H9 (cell line): ENCODE data around the gene RXYLT1. TPM values are rescaled to one million over a fixed set of nuclear protein-coding genes. Genes with fewer than 3 reads are reported as not detected.

Experiments
- DNase-seq: peaks from one replicate; pipeline ENCODE4 v3.0.0-alpha.2; 2017
- H2AFZ ChIP-seq: one replicate; pipeline ENCODE4 v1.6.1; 2013; ENCODE audit warnings: mild to moderate bottlenecking, low read length, control low read depth, moderate library complexity
- H2AK5ac ChIP-seq: 2 replicates; pipeline ENCODE4 v1.6.1; 2013; ENCODE audit warnings: low read length, control low read depth, mixed read lengths; ENCODE audit not compliant: insufficient read length
- H2BK120ac ChIP-seq: one replicate; pipeline ENCODE4 v1.6.1; 2013; ENCODE audit warnings: low read depth, mild to moderate bottlenecking, low read length, control low read depth, inconsistent platforms; ENCODE audit not compliant: poor library complexity, severe bottlenecking
- H2BK12ac ChIP-seq: 2 replicates; pipeline ENCODE4 v1.6.1; 2013; ENCODE audit warnings: low read length, control low read depth, mixed read lengths, low read depth; ENCODE audit not compliant: insufficient read length
- H2BK15ac ChIP-seq: 2 replicates; pipeline ENCODE4 v1.6.1; 2013; ENCODE audit warnings: low read depth, low read length, control low read depth
- H2BK20ac ChIP-seq: one replicate; pipeline ENCODE4 v1.6.1; 2013; ENCODE audit warnings: low read depth, mild to moderate bottlenecking, low read length, control low read depth, inconsistent platforms; ENCODE audit not compliant: poor library complexity, severe bottlenecking
- H2BK5ac ChIP-seq: 2 replicates; pipeline ENCODE4 v1.6.1; 2013; ENCODE audit warnings: low read length, control low read depth, mixed read lengths; ENCODE audit not compliant: insufficient read length
- H3K14ac ChIP-seq: 2 replicates; pipeline ENCODE4 v1.6.1; 2013; ENCODE audit warnings: low read length, control low read depth; ENCODE audit not compliant: insufficient read depth
- H3K18ac ChIP-seq: 2 replicates; pipeline ENCODE4 v1.6.1; 2013; ENCODE audit warnings: low read depth, mild to moderate bottlenecking, mixed read lengths, low read length, control low read depth; ENCODE audit not compliant: insufficient read length
- H3K23ac ChIP-seq: 2 replicates; pipeline ENCODE4 v1.6.1; 2013; ENCODE audit warnings: low read length, control low read depth, mixed read lengths, low read depth; ENCODE audit not compliant: insufficient read length
- H3K23me2 ChIP-seq: 2 replicates; pipeline ENCODE4 v1.6.1; 2013; ENCODE audit warnings: low read depth, mild to moderate bottlenecking, mixed read lengths, low read length, control low read depth; ENCODE audit not compliant: insufficient read length, poor library complexity, severe bottlenecking
- H3K27ac ChIP-seq: 2 replicates; pipeline ENCODE4 v1.5.1; 2013; ENCODE audit warnings: low read length, control low read depth, mixed read lengths, low read depth; ENCODE audit not compliant: insufficient read length
- H3K27me3 ChIP-seq: 2 replicates; pipeline ENCODE4 v1.6.1; 2013; ENCODE audit warnings: low read length, control low read depth, inconsistent platforms; ENCODE audit not compliant: insufficient read depth
- H3K4ac ChIP-seq: 2 replicates; pipeline ENCODE4 v1.6.1; 2013; ENCODE audit warnings: low read depth, mild to moderate bottlenecking, control low read depth, inconsistent platforms, low read length, moderate library complexity
- H3K4me1 ChIP-seq: 2 replicates; pipeline ENCODE4 v1.6.1; 2013; ENCODE audit warnings: low read length, control low read depth, inconsistent platforms; ENCODE audit not compliant: insufficient read depth
- H3K4me2 ChIP-seq: 2 replicates; pipeline ENCODE4 v1.6.1; 2013; ENCODE audit warnings: low read length, control low read depth, mixed read lengths; ENCODE audit not compliant: insufficient read length, insufficient read depth
- H3K56ac ChIP-seq: 2 replicates; pipeline ENCODE4 v1.6.1; 2013; ENCODE audit warnings: low read depth, mild to moderate bottlenecking, mixed read lengths, low read length, control low read depth; ENCODE audit not compliant: insufficient read length
- H3K79me1 ChIP-seq: 2 replicates; pipeline ENCODE4 v1.6.1; 2013; ENCODE audit warnings: low read depth, mild to moderate bottlenecking, moderate library complexity, low read length, control low read depth, inconsistent platforms; ENCODE audit not compliant: insufficient read depth, poor library complexity, severe bottlenecking
- H3K79me2 ChIP-seq: 2 replicates; pipeline ENCODE4 v1.6.1; 2013; ENCODE audit warnings: low read length, control low read depth, inconsistent platforms; ENCODE audit not compliant: insufficient read depth
- H3K9ac ChIP-seq: 2 replicates; pipeline ENCODE4 v1.6.1; 2013; ENCODE audit warnings: low read length, control low read depth, mixed read lengths; ENCODE audit not compliant: insufficient read length; ENCODE audit errors: extremely low read depth
- H3K9me3 ChIP-seq: one replicate; pipeline ENCODE4 v1.6.1; 2013; ENCODE audit warnings: low read depth, low read length, inconsistent platforms; ENCODE audit not compliant: control insufficient read depth
- H3T11ph ChIP-seq: one replicate; pipeline ENCODE4 v1.6.1; 2013; ENCODE audit warnings: mild to moderate bottlenecking, low read length, control low read depth, inconsistent platforms
- H4K20me1 ChIP-seq: one replicate; pipeline ENCODE4 v1.6.1; 2013; ENCODE audit not compliant: control insufficient read depth, insufficient read length, insufficient read depth
- H4K5ac ChIP-seq: 2 replicates; pipeline ENCODE4 v1.6.1; 2013; ENCODE audit warnings: low read depth, mild to moderate bottlenecking, mixed read lengths, low read length, control low read depth; ENCODE audit not compliant: insufficient read length
- H4K8ac ChIP-seq: replicated peaks from 2 replicates; pipeline ENCODE4 v1.6.1; 2013; ENCODE audit warnings: low read length, control low read depth, mixed read lengths, low read depth; ENCODE audit not compliant: insufficient read length
- H4K91ac ChIP-seq: 2 replicates; pipeline ENCODE4 v1.6.1; 2013; ENCODE audit warnings: low read depth, mild to moderate bottlenecking, moderate library complexity, mixed read lengths, low read length, control low read depth; ENCODE audit not compliant: insufficient read length
- H3K27ac Mint-ChIP-seq, 3 experiments: 2 replicates in 2 of 3; 3 replicates in 1 of 3; pipeline ENCODE4 v1.8.0; 2020 to 2021; ENCODE audit warnings: mixed read lengths in 3 of 3, mild to moderate bottlenecking in 1 of 3, moderate library complexity in 1 of 3
- H3K27me3 Mint-ChIP-seq: 2 replicates; pipeline ENCODE4 v1.8.0; 2021; ENCODE audit warnings: low read depth, mild to moderate bottlenecking, moderate library complexity, mixed read lengths
- H3K36me3 Mint-ChIP-seq, 3 experiments: 2 replicates in 2 of 3; 3 replicates in 1 of 3; pipeline ENCODE4 v1.8.0; 2020 to 2021; ENCODE audit warnings: low read depth in 3 of 3, mixed read lengths in 3 of 3; ENCODE audit not compliant: insufficient read depth in 1 of 3
- H3K4me1 Mint-ChIP-seq, 2 experiments: 2 replicates each; pipeline ENCODE4 v1.8.0; 2020; ENCODE audit warnings: mixed read lengths in 2 of 2
- H3K4me3 Mint-ChIP-seq, 2 experiments: 2 replicates in 1 of 2; 3 replicates in 1 of 2; pipeline ENCODE4 v1.8.0; 2020 to 2021; ENCODE audit warnings: mild to moderate bottlenecking in 2 of 2, mixed read lengths in 2 of 2, moderate library complexity in 1 of 2
- H3K9me3 Mint-ChIP-seq, 2 experiments: 2 replicates in 1 of 2; 3 replicates in 1 of 2; pipeline ENCODE4 v1.8.0; 2020; ENCODE audit warnings: mild to moderate bottlenecking in 2 of 2, mixed read lengths in 2 of 2, moderate library complexity in 1 of 2
- CTCF ChIP-seq: fragments of 200-600 bp; sonication (generic); conservative IDR thresholded peaks from 3 replicates; pipeline ENCODE4 v1.8.0; 2021; ENCODE audit warnings: antibody characterized with exemption, mild to moderate bottlenecking
- WGBS: extraction: QIAGEN DNeasy Blood & Tissue Kit; methylation state at CpG from one replicate; pipeline ENCODE4 v1.1.7; 2013; ENCODE audit warnings: missing lambda C conversion rate, low lambda C conversion rate, mixed read lengths; ENCODE audit not compliant: insufficient read length; ENCODE audit errors: extremely low coverage; 5-methylcytosine and 5-hydroxymethylcytosine counted together
- total RNA-seq: library from RNA; stranded (reverse); gene quantifications from 2 replicates; pipeline ENCODE4 v1.2.1, GENCODE V29; 2021

Gene RXYLT1
- total RNA-seq, 1 experiment from 2014 or later, result 10.1 TPM

GRCh38 chr12:63823040-63823439 lies 43.3 kb downstream of the RXYLT1 start:
- H3K4me1 ChIP-seq, result no peaks in the 10 kb centered on the region
- H3K56ac ChIP-seq, result no peak overlapping the region
- no peak overlapping the region for H3T11ph ChIP-seq
- no peak overlapping the region for H3K4me3 Mint-ChIP-seq
- no peak overlapping the region for H3K9ac ChIP-seq
- H3K18ac ChIP-seq, result no peak overlapping the region
- no peak overlapping the region for H2AK5ac ChIP-seq
- H3K4me2 ChIP-seq, result no peak overlapping the region
- no peak overlapping the region for H2BK12ac ChIP-seq
- H3K27me3 ChIP-seq, result no peaks in the 10 kb centered on the region
- no peak overlapping the region for H3K4ac ChIP-seq
- no peaks in the 10 kb centered on the region for H3K4me1 Mint-ChIP-seq
- no peaks in the 10 kb centered on the region for H3K79me2 ChIP-seq
- WGBS, result no CpG with 5 or more reads among the region's 6 CpGs
- H3K27ac Mint-ChIP-seq, result no peak overlapping the region
- H3K27ac ChIP-seq, result no peak overlapping the region
- no peak overlapping the region for H2BK120ac ChIP-seq
- TF ChIP-seq CTCF, result no peak
- H3K9me3 Mint-ChIP-seq, result no peaks in the 10 kb centered on the region; a peak in 1 of 5 replicates
- H4K5ac ChIP-seq, result no peak overlapping the region
- H4K91ac ChIP-seq, result no peak overlapping the region
- H2BK5ac ChIP-seq, result no peak overlapping the region
- H3K23ac ChIP-seq, result no peak overlapping the region
- no peak overlapping the region for H2BK15ac ChIP-seq
- no peak for DNase-seq
- no peaks in the 10 kb centered on the region for H3K23me2 ChIP-seq
- H3K27me3 Mint-ChIP-seq, result no peaks in the 10 kb centered on the region
- H4K8ac ChIP-seq, result no peak overlapping the region
- no peaks in the 10 kb centered on the region for H3K9me3 ChIP-seq
- no peaks in the 10 kb centered on the region for H3K79me1 ChIP-seq
- H3K36me3 Mint-ChIP-seq, result 0 out of 7 replicates have a peak, but pooled peaks cover 0 to 3% (median 0%) of the 10 kb centered on the region in 3 experiments
- no peak overlapping the region for H2BK20ac ChIP-seq
- no peak overlapping the region for H2AFZ ChIP-seq
- no peaks in the 10 kb centered on the region for H4K20me1 ChIP-seq
- no peak overlapping the region for H3K14ac ChIP-seq
